ENCODE results near the gene PLCB4.

- TF ChIP-seq, protein P1, sequence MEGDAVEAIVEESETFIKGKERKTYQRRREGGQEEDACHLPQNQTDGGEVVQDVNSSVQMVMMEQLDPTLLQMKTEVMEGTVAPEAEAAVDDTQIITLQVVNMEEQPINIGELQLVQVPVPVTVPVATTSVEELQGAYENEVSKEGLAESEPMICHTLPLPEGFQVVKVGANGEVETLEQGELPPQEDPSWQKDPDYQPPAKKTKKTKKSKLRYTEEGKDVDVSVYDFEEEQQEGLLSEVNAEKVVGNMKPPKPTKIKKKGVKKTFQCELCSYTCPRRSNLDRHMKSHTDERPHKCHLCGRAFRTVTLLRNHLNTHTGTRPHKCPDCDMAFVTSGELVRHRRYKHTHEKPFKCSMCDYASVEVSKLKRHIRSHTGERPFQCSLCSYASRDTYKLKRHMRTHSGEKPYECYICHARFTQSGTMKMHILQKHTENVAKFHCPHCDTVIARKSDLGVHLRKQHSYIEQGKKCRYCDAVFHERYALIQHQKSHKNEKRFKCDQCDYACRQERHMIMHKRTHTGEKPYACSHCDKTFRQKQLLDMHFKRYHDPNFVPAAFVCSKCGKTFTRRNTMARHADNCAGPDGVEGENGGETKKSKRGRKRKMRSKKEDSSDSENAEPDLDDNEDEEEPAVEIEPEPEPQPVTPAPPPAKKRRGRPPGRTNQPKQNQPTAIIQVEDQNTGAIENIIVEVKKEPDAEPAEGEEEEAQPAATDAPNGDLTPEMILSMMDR (IDR thresholded peaks at IDR 0.05), result no peak
- TF ChIP-seq POLR2A (IDR thresholded peaks at IDR 0.05) (no peak), POLR2AphosphoS5 (IDR thresholded peaks at IDR 0.05; ENCODE audit: insufficient read depth in 1 of 2, low read depth in 1 of 2) (no peak)
Observed at GRCh38 chr20:9395971-9396370, 327.1 kb downstream of the PLCB4 start.

All from vagina (tissue), 2 donors.